ENCODE results near the gene UNC5A. TPM values are rescaled to one million over a fixed set of nuclear protein-coding genes. Genes with fewer than 3 reads are reported as not detected.

Gene UNC5A
- total RNA-seq, 6 experiments from 2014 or later: not detected

- no peak for DNase-seq
- Histone ChIP-seq H3K27me3 (no peaks in the 10 kb centered on the region), H3K9me3 (no peaks in the 10 kb centered on the region), H3K4me3 (no peak overlapping the region), H3K27ac (no peak overlapping the region), H3K4me1 (no peaks in the 10 kb centered on the region), H3K36me3 (no peaks in the 10 kb centered on the region)
- TF ChIP-seq CTCF (IDR thresholded peaks at IDR 0.05): no peak
- WGBS (ENCODE audit: insufficient coverage, low coverage, low lambda C conversion rate, missing lambda C conversion rate): 67% methylated on average over 3 of the region's 8 CpGs
- intact Hi-C loops (cut with DNase I): no loop called here
- ATAC-seq: no peak
These were observed 8.1 kb upstream of the UNC5A start for GRCh38 chr5:176802116-176802784.

GRCh38 chr5:176803068-176803942, 7.1 kb upstream of the UNC5A start:
- DNase-seq: no peak
- Histone ChIP-seq H3K27me3 (no peaks in the 10 kb centered on the region), H3K36me3 (no peaks in the 10 kb centered on the region), H3K9me3 (no peaks in the 10 kb centered on the region), H3K4me1 (no peaks in the 10 kb centered on the region), H3K4me3 (no peak overlapping the region), H3K27ac (no peak overlapping the region)
- intact Hi-C loops (cut with DNase I): no loop called here
- 44% methylated on average over 23 of the region's 24 CpGs for WGBS (ENCODE audit: insufficient coverage, low coverage, low lambda C conversion rate, missing lambda C conversion rate)
- no peak for ATAC-seq
- no peak for TF ChIP-seq CTCF (IDR thresholded peaks at IDR 0.05)

- no peak for TF ChIP-seq CTCF (IDR thresholded peaks at IDR 0.05)
- TF ChIP-seq POLR2A (IDR thresholded peaks at IDR 0.05): no peak
- DNase-seq (no peak), ATAC-seq (no peak)
- Histone ChIP-seq H3K4me3 (no peak overlapping the region), H3K27ac (no peak overlapping the region), H3K27me3 (no peaks in the 10 kb centered on the region), H3K9me3 (no peaks in the 10 kb centered on the region), H3K36me3 (no peaks in the 10 kb centered on the region), H3K4me1 (no peaks in the 10 kb centered on the region)
- WGBS (ENCODE audit: insufficient coverage, low coverage, low lambda C conversion rate, missing lambda C conversion rate): 35% methylated on average over 8 of the region's 8 CpGs
- intact Hi-C loops (cut with DNase I): no loop called here
These were observed 6.3 kb upstream of the UNC5A start for GRCh38 chr5:176803943-176804498.

- intact Hi-C loops (cut with DNase I): no loop called here
- H3K9me3 ChIP-seq: no peaks in the 10 kb centered on the region
- DNase-seq (no peak), ATAC-seq (no peak)
- H3K4me1 ChIP-seq: peaks cover 0 to 11% (median 0%) of the 10 kb centered on the region in 4 donors
- H3K27me3 ChIP-seq: peaks cover 0 to 14% of the 10 kb centered on the region in 2 donors
- H3K27ac ChIP-seq: no peak overlapping the region
- H3K4me3 ChIP-seq: no peak overlapping the region
- TF ChIP-seq POLR2A (IDR thresholded peaks at IDR 0.05) (no peak), CTCF (IDR thresholded peaks at IDR 0.05) (no peak)
- no peaks in the 10 kb centered on the region for H3K36me3 ChIP-seq
- 0% methylated on average over 1 of the region's 1 CpG for WGBS (ENCODE audit: insufficient coverage, low coverage, low lambda C conversion rate, missing lambda C conversion rate)
These were observed 4.2 kb upstream of the UNC5A start for GRCh38 chr5:176806137-176806536.
